A549 (cell line): ENCODE data around the gene ERN1. TPM values are rescaled to one million over a fixed set of nuclear protein-coding genes. Genes with fewer than 3 reads are reported as not detected.

Experiments used
- ATAC-seq, 2 experiments: fragments of 200-7000 bp in 1 of 2; fragments of >200 bp in 1 of 2; cut with Nextera tagmentation in 1 of 2; cut with Tn5 transposase in 1 of 2; 3 replicates each; pipeline versions ENCODE4 v1.8.0 to v1.9.1; 2018 to 2020; ENCODE audit warnings: mild to moderate bottlenecking in 1 of 2, moderate library complexity in 1 of 2
- CTCF ChIA-PET: fragments of 300-600 bp; sonication (Branson Sonifier 250); formaldehyde crosslinking; extraction: SDS; loops from one replicate; lab custom pipeline; 2021; ENCODE audit warnings: antibody characterized with exemption, inconsistent platforms; lab: Yijun Ruan, JAX
- POLR2A ChIA-PET: fragments of 350-600 bp; formaldehyde crosslinking; extraction: SDS; loops from one replicate; lab custom pipeline; 2021; ENCODE audit warnings: antibody characterized with exemption, inconsistent platforms; lab: Yijun Ruan, JAX
- DNase-seq, 2 experiments: peaks; one replicate each; pipeline versions ENCODE4 v3.0.0 to v3.0.0-alpha.2; 2011 to 2016; ENCODE audit warnings: low read depth in 1 of 2, low spot score in 1 of 2
- FAIRE-seq: peaks from 2 replicates; lab custom pipeline; 2011; peaks lifted over from hg19 to GRCh38; lab: Jason Lieb, UNC
- H3K27ac ChIP-seq, 2 experiments: fragments of >200 bp; sonication (Bioruptor Twin); formaldehyde crosslinking; 3 replicates each; pipeline ENCODE4 v1.5.1; 2016 to 2017
- H3K4me1 ChIP-seq: fragments of >200 bp; sonication (Bioruptor Twin); formaldehyde crosslinking; 3 replicates; pipeline ENCODE4 v1.6.1; 2016
- H3K4me2 ChIP-seq: fragments of >200 bp; sonication (Bioruptor Twin); formaldehyde crosslinking; 3 replicates; pipeline ENCODE4 v1.6.1; 2016
- H3K4me3 ChIP-seq: fragments of >200 bp; sonication (Bioruptor Twin); formaldehyde crosslinking; 3 replicates; pipeline ENCODE4 v1.5.1; 2016
- H3K9me3 ChIP-seq: fragments of >200 bp; sonication (Bioruptor Twin); formaldehyde crosslinking; 3 replicates; pipeline ENCODE4 v1.6.1; 2016
- CBX2 ChIP-seq: fragments of 200-600 bp; sonication (generic); IDR thresholded peaks from 2 replicates; pipeline ENCODE4 v1.6.1; 2016; ENCODE audit warnings: low read depth, mild to moderate bottlenecking, borderline replicate concordance
- CBX8 ChIP-seq: fragments of 200-600 bp; sonication (generic); IDR thresholded peaks from 2 replicates; pipeline ENCODE4 v1.6.1; 2016
- FOXS1 ChIP-seq: fragments of 250-450 bp; sonication (Bioruptor Pico); IDR thresholded peaks from 2 replicates; pipeline ENCODE4 v1.5.0; 2020; ENCODE audit warnings: mild to moderate bottlenecking, moderate library complexity
- HDAC2 ChIP-seq: fragments of 200-600 bp; sonication (generic); IDR thresholded peaks from 2 replicates; pipeline ENCODE4 v1.6.1; 2016
- HEYL ChIP-seq: fragments of 250-450 bp; sonication (Bioruptor Pico); IDR thresholded peaks from 2 replicates; pipeline ENCODE4 v1.8.0; 2021; ENCODE audit warnings: mild to moderate bottlenecking, moderate library complexity
- HOXB5 ChIP-seq: fragments of 250-450 bp; sonication (Bioruptor Pico); IDR thresholded peaks from 2 replicates; pipeline ENCODE4 v1.5.0; 2020; ENCODE audit warnings: mild to moderate bottlenecking, moderate library complexity
- KDM1A ChIP-seq: fragments of 200-600 bp; sonication (generic); IDR thresholded peaks from 2 replicates; pipeline ENCODE4 v1.6.1; 2016; ENCODE audit warnings: low read depth, mild to moderate bottlenecking
- NFE2L2 ChIP-seq: fragments of 150-350 bp; conservative IDR thresholded peaks from 2 replicates; pipeline ENCODE4 v1.6.1; 2014; ENCODE audit warnings: low read length
- RAD21 ChIP-seq, 2 experiments: fragments of >200 bp in 1 of 2; sonication (Bioruptor Twin) in 1 of 2; formaldehyde crosslinking in 1 of 2; IDR thresholded peaks in 1 of 2; conservative IDR thresholded peaks in 1 of 2; 2 replicates in 1 of 2; 3 replicates in 1 of 2; pipeline ENCODE4 v1.6.1; 2012 to 2018; ENCODE audit warnings: inconsistent platforms in 1 of 2
- SMC3 ChIP-seq: fragments of >200 bp; sonication (Bioruptor Twin); formaldehyde crosslinking; IDR thresholded peaks from 3 replicates; pipeline ENCODE4 v1.6.1; 2018; ENCODE audit warnings: inconsistent platforms
- SREBF2 ChIP-seq: fragments of 450-650 bp; IDR thresholded peaks from 2 replicates; pipeline ENCODE4 v1.6.1; 2014; ENCODE audit warnings: mild to moderate bottlenecking, moderate library complexity
- TFCP2L1 ChIP-seq: fragments of 250-450 bp; sonication (Bioruptor Pico); IDR thresholded peaks from 2 replicates; pipeline ENCODE4 v1.5.0; 2021; ENCODE audit warnings: mild to moderate bottlenecking
- ZC3H11A ChIP-seq: fragments of 450-650 bp; IDR thresholded peaks from 2 replicates; pipeline ENCODE4 v1.6.1; 2014; ENCODE audit warnings: antibody characterized with exemption, mild to moderate bottlenecking
- ZFP36 ChIP-seq: fragments of 450-650 bp; IDR thresholded peaks from 2 replicates; pipeline ENCODE4 v1.6.1; 2014; ENCODE audit warnings: borderline replicate concordance; ENCODE audit not compliant: partially characterized antibody
- WGBS: methylation state at CpG from one replicate; pipeline ENCODE4 v1.1.6; 2017; ENCODE audit errors: missing lambda C conversion rate; 5-methylcytosine and 5-hydroxymethylcytosine counted together
- polyA plus RNA-seq, 4 experiments: library from polyadenylated mRNA; depleted of rRNA in 3 of 4; stranded (reverse); fragments of >200 nt; fragmentation: RNase III in 1 of 4; extraction: RNeasy Plus Mini Kit Qiagen cat#74134 plus additional on column Dnase treatment in 1 of 4; gene quantifications; 2 replicates in 3 of 4; 3 replicates in 1 of 4; pipeline ENCODE4 v1.2.3, GENCODE V29; 2011 to 2017
- TF ChIP-seq, protein P1 (sequence below): fragments of >200 bp; sonication (Bioruptor Twin); formaldehyde crosslinking; IDR thresholded peaks from 3 replicates; pipeline ENCODE4 v1.5.1; 2016
- TF ChIP-seq, protein P2 (sequence below): fragments of 200-600 bp; sonication (generic); IDR thresholded peaks from 2 replicates; pipeline ENCODE4 v1.6.1; 2016; ENCODE audit warnings: antibody characterized with exemption, mild to moderate bottlenecking, moderate library complexity

The ERN1 gene
- polyA plus RNA-seq, 2 of the 4 experiments (the other 2 are of a cell fraction): 4.1 to 19.8 TPM

DNA sequence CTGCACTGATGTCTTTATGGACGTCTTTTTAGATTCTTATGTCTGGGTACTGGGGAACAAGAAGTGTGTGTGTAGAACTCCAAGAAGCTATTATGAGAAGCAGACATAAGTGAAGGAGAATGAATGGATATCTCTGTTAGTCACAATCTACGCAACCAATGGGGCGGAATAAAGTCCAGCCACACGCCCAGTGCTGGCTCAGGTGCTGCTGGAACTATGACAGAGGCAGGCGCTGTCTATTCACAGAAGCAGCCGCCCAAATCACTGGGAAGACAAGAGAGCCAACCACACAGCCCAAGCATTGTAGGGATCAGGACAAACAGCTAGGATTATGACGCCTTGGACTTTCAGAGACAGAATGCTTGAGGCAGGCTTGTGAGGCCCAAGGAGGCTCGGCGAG is 65.6 kb downstream of the ERN1 start (continued):
- TF ChIP-seq TFCP2L1 (CRISPR knock-in tag) (no peak), KDM1A (no peak)

DNA sequence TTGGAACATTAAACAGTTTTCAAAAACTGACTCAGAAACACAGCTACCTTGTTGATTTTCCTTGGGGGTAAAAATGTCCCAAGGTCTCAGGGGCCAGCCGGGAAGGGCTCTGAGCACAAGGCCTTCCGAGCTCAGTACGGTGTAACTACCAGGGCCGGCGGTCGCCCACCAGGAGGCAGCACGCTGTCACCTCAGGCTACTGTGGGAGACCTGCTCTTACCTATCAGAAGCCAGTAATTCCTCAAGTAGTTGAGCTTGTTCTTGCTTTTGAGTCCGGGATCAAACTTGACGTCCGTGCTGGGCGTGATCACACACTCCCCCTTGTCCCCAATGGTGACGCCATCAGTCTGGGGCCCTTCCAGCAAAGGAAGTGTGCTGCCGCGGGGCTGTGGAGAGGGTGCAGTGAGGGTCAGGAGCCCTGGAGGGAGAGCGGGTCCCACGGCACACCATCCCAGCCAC is 66.1 kb downstream of the ERN1 start:
- peak; percentile 53 to 68 for DNase-seq
- Histone ChIP-seq H3K9me3 (peaks cover 4% of the 10 kb centered on the region; the same call in 2 of the 3 replicates), H3K4me2 (no peak overlapping the region), H3K27ac (peak overlapping the region in 1 of 2 experiments; percentile 31; a peak in 1 of 6 replicates), H3K4me3 (no peak overlapping the region), H3K4me1 (peaks cover 14% of the 10 kb centered on the region)
- 68% methylated on average over 12 of the region's 16 CpGs for WGBS
- CTCF ChIA-PET: interaction anchor here (0.5 to 8.3 kb wide), 24 partner anchors 9 to 152 kb away, joined by 3 to 118 read pairs (median 4); partner anchors contain the start of genes ERN1 and GH1
- FAIRE-seq: no peak
- TF ChIP-seq, protein P1, sequence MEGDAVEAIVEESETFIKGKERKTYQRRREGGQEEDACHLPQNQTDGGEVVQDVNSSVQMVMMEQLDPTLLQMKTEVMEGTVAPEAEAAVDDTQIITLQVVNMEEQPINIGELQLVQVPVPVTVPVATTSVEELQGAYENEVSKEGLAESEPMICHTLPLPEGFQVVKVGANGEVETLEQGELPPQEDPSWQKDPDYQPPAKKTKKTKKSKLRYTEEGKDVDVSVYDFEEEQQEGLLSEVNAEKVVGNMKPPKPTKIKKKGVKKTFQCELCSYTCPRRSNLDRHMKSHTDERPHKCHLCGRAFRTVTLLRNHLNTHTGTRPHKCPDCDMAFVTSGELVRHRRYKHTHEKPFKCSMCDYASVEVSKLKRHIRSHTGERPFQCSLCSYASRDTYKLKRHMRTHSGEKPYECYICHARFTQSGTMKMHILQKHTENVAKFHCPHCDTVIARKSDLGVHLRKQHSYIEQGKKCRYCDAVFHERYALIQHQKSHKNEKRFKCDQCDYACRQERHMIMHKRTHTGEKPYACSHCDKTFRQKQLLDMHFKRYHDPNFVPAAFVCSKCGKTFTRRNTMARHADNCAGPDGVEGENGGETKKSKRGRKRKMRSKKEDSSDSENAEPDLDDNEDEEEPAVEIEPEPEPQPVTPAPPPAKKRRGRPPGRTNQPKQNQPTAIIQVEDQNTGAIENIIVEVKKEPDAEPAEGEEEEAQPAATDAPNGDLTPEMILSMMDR: peak; percentile 54
- TF ChIP-seq CBX8 (no peak), RAD21 (conservative IDR thresholded peaks at IDR 0.05 in 1 of 2, IDR thresholded peaks at IDR 0.05 in 1 of 2) (peak; percentile 73 to 79), SMC3 (peak; percentile 83)
- POLR2A ChIA-PET: interaction anchor here (1.1 to 1.4 kb wide), 2 partner anchors 66 to 82 kb away, joined by 5 to 8 read pairs; partner anchors contain the start of gene ERN1
- ATAC-seq: peak; percentile 75 to 97

DNA sequence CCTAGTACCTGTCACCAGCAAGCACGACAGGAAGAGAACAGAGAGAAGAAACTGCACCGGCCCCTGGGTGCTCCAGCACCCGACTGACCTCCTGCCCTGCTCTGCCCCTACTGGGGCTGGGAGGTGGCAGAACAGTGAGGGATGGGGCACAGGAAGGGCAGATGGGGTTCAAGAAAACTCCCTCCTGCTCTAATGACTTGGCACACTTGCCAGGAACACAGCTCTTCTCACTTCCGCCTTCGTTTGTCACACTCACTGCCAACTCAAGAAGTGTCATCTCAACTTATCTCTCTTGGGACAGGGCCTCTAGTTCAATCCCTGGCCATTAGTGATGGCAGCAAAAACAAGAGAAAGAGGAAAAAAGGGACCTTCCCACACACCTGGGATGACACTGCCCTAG is 66.9 kb downstream of the ERN1 start:
- Histone ChIP-seq H3K27ac (peak overlapping the region in 1 of 2 experiments; percentile 27; a peak in 2 of 6 replicates), H3K4me3 (no peak overlapping the region), H3K9me3 (no peaks in the 10 kb centered on the region), H3K4me2 (no peak overlapping the region), H3K4me1 (peaks cover 21% of the 10 kb centered on the region)
- DNase-seq (no peak), FAIRE-seq (no peak), ATAC-seq (no peak)
- 92% methylated on average over 5 of the region's 5 CpGs for WGBS
- ChIA-PET CTCF (interaction anchor here (0.8 to 8.3 kb wide), 22 partner anchors 9 to 215 kb away, joined by 3 to 118 read pairs (median 5); partner anchors contain the start of genes ERN1 and GH1), POLR2A (interaction anchor here (1.1 to 1.4 kb wide), 3 partner anchors 67 to 82 kb away, joined by 3 to 8 read pairs (median 5); partner anchors contain the start of gene ERN1)
- TF ChIP-seq HOXB5 (CRISPR knock-in tag) (no peak), CBX8 (no peak), ZC3H11A (no peak), HEYL (CRISPR knock-in tag) (no peak)
- TF ChIP-seq, protein P2, sequence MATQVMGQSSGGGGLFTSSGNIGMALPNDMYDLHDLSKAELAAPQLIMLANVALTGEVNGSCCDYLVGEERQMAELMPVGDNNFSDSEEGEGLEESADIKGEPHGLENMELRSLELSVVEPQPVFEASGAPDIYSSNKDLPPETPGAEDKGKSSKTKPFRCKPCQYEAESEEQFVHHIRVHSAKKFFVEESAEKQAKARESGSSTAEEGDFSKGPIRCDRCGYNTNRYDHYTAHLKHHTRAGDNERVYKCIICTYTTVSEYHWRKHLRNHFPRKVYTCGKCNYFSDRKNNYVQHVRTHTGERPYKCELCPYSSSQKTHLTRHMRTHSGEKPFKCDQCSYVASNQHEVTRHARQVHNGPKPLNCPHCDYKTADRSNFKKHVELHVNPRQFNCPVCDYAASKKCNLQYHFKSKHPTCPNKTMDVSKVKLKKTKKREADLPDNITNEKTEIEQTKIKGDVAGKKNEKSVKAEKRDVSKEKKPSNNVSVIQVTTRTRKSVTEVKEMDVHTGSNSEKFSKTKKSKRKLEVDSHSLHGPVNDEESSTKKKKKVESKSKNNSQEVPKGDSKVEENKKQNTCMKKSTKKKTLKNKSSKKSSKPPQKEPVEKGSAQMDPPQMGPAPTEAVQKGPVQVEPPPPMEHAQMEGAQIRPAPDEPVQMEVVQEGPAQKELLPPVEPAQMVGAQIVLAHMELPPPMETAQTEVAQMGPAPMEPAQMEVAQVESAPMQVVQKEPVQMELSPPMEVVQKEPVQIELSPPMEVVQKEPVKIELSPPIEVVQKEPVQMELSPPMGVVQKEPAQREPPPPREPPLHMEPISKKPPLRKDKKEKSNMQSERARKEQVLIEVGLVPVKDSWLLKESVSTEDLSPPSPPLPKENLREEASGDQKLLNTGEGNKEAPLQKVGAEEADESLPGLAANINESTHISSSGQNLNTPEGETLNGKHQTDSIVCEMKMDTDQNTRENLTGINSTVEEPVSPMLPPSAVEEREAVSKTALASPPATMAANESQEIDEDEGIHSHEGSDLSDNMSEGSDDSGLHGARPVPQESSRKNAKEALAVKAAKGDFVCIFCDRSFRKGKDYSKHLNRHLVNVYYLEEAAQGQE: no peak

DNA sequence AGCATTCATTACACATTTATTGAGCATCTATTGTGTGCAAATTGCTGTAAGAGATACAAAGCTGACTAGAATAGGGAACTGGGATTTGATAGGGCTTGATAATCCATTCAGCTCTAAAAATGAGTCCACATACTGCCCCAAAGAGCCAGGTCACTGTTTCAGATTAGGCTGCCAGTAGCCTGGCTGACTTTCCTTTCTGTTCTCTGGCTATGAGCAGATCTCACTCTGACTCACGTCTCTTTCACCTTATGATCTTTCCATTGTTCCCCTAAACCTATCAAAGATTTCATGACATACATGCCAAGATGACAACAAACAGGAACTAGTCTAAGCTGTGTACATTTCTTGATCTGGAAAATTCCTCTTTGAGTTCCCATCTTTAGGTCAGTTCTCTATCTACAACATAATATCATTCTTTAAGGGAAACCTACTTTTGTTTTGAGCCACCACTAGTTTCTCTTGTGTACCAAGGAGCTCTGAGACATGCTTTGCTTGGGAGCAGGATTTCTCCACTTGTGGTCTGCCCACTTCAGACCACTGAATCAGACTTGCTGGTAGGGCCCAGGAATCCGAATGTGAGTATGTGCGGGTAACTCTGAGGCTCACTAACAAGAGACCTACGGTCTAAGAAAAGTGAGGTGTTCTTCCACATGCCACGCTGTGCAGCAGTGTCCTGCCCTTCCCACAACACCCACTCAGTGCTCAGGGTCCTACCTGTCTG is 68.6 kb downstream of the ERN1 start:
- ChIA-PET POLR2A (no interaction called here), CTCF (interaction anchor here (0.9 to 8.3 kb wide), 9 partner anchors 9 to 213 kb away, joined by 3 to 118 read pairs (median 5); partner anchors contain the start of gene CSHL1)
- WGBS: 89% methylated on average over 5 of the region's 5 CpGs
- Histone ChIP-seq H3K4me3 (no peak overlapping the region), H3K4me2 (no peak overlapping the region), H3K27ac (no peak overlapping the region)
- no peak for ATAC-seq
- FAIRE-seq: peak; percentile 28
- TF ChIP-seq NFE2L2 (no peak), CBX2 (no peak), FOXS1 (CRISPR knock-in tag) (no peak), SREBF2 (no peak), TFCP2L1 (CRISPR knock-in tag) (no peak), ZFP36 (no peak), HDAC2 (no peak)
- TF ChIP-seq, all 56 proteins: peak for 0
- no peaks in the 10 kb centered on the region for H3K9me3 ChIP-seq
- DNase-seq: no peak
- peaks cover 29% of the 10 kb centered on the region for H3K4me1 ChIP-seq
